Measurements from ENCODE around the gene MLYCD.

The MLYCD gene

GRCh38 chr16:83917152-83918120, 18.5 kb downstream of the MLYCD start:
- no peaks in the 10 kb centered on the region for H3K79me2 ChIP-seq (ENCODE audit: low read length)
- no peak for TF ChIP-seq EZH2phosphoT487 (IDR thresholded peaks at IDR 0.05; ENCODE audit: low read length)
- no peaks in the 10 kb centered on the region for H3K36me3 ChIP-seq (replicated peaks; ENCODE audit: insufficient read depth, low read length)
- no peak for DNase-seq
- H3K9me3 ChIP-seq (replicated peaks; ENCODE audit: insufficient read depth, low read length) = no peaks in the 10 kb centered on the region
- H3K9ac ChIP-seq (ENCODE audit: low read length) = no peak overlapping the region
- no peaks in the 10 kb centered on the region for H3K4me1 ChIP-seq (ENCODE audit: low read length)
- no peak overlapping the region for H3K27ac ChIP-seq (ENCODE audit: low read length)
- H3F3A ChIP-seq (ENCODE audit: insufficient read depth, low read length) = no peaks in the 10 kb centered on the region
- no peak overlapping the region for H2AFZ ChIP-seq (ENCODE audit: low read length)
- H4K20me1 ChIP-seq (ENCODE audit: insufficient read depth, low read length) = no peaks in the 10 kb centered on the region
- no peaks in the 10 kb centered on the region for H3K27me3 ChIP-seq (replicated peaks; ENCODE audit: insufficient read depth, low read length)
- H3K4me2 ChIP-seq (ENCODE audit: low read depth, low read length) = no peak overlapping the region
- no peak overlapping the region for H3K4me3 ChIP-seq (ENCODE audit: low read length)
- no peaks in the 10 kb centered on the region for H3K9me2 ChIP-seq (replicated peaks; ENCODE audit: insufficient read depth, low read length)

- no peaks in the 10 kb centered on the region for H3F3A ChIP-seq (ENCODE audit: insufficient read depth, low read length)
- no peak for DNase-seq
- no peak overlapping the region for H3K4me2 ChIP-seq (ENCODE audit: low read depth, low read length)
- no peak for TF ChIP-seq EZH2phosphoT487 (IDR thresholded peaks at IDR 0.05; ENCODE audit: low read length)
- no peak for TF ChIP-seq EZH2 (optimal IDR thresholded peaks at IDR 0.05; ENCODE audit: low read depth, low read length)
- no peak for TF ChIP-seq CTCF (IDR thresholded peaks at IDR 0.05; ENCODE audit: low read length)
- no peaks in the 10 kb centered on the region for H3K4me1 ChIP-seq (ENCODE audit: low read length)
- no peaks in the 10 kb centered on the region for H4K20me1 ChIP-seq (ENCODE audit: insufficient read depth, low read length)
- H3K4me3 ChIP-seq (ENCODE audit: low read length) = no peak overlapping the region
- no peak overlapping the region for H3K27ac ChIP-seq (ENCODE audit: low read length)
- H3K9ac ChIP-seq (ENCODE audit: low read length) = no peak overlapping the region
- no peaks in the 10 kb centered on the region for H3K27me3 ChIP-seq (replicated peaks; ENCODE audit: insufficient read depth, low read length)
- H3K79me2 ChIP-seq (ENCODE audit: low read length) = no peaks in the 10 kb centered on the region
- no peaks in the 10 kb centered on the region for H3K9me3 ChIP-seq (replicated peaks; ENCODE audit: insufficient read depth, low read length)
- no peak overlapping the region for H2AFZ ChIP-seq (ENCODE audit: low read length)
- no peaks in the 10 kb centered on the region for H3K9me2 ChIP-seq (replicated peaks; ENCODE audit: insufficient read depth, low read length)
- H3K36me3 ChIP-seq (replicated peaks; ENCODE audit: insufficient read depth, low read length) = no peaks in the 10 kb centered on the region
These were observed 22.1 kb downstream of the MLYCD start for GRCh38 chr16:83920894-83921491.

GRCh38 chr16:83923581-83924365, 24.9 kb downstream of the MLYCD start:
- H3K27ac ChIP-seq (ENCODE audit: low read length) = no peak overlapping the region
- no peak overlapping the region for H3K4me3 ChIP-seq (ENCODE audit: low read length)
- H2AFZ ChIP-seq (ENCODE audit: low read length) = no peak overlapping the region
- no peaks in the 10 kb centered on the region for H3K79me2 ChIP-seq (ENCODE audit: low read length)
- H3F3A ChIP-seq (ENCODE audit: insufficient read depth, low read length) = no peaks in the 10 kb centered on the region
- no peaks in the 10 kb centered on the region for H3K4me1 ChIP-seq (ENCODE audit: low read length)
- no peaks in the 10 kb centered on the region for H4K20me1 ChIP-seq (ENCODE audit: insufficient read depth, low read length)
- no peaks in the 10 kb centered on the region for H3K9me3 ChIP-seq (replicated peaks; ENCODE audit: insufficient read depth, low read length)
- no peak overlapping the region for H3K9ac ChIP-seq (ENCODE audit: low read length)
- no peak overlapping the region for H3K4me2 ChIP-seq (ENCODE audit: low read depth, low read length)
- no peaks in the 10 kb centered on the region for H3K9me2 ChIP-seq (replicated peaks; ENCODE audit: insufficient read depth, low read length)
- no peak for DNase-seq
- TF ChIP-seq EZH2phosphoT487 (IDR thresholded peaks at IDR 0.05; ENCODE audit: low read length) = no peak
- TF ChIP-seq CTCF (IDR thresholded peaks at IDR 0.05; ENCODE audit: low read length) = no peak
- no peak for TF ChIP-seq EZH2 (optimal IDR thresholded peaks at IDR 0.05; ENCODE audit: low read depth, low read length)
- no peaks in the 10 kb centered on the region for H3K27me3 ChIP-seq (replicated peaks; ENCODE audit: insufficient read depth, low read length)
- H3K36me3 ChIP-seq (replicated peaks; ENCODE audit: insufficient read depth, low read length) = no peaks in the 10 kb centered on the region

Measured in MM.1S (cell line).